Left colon (tissue), 2 donors: ENCODE results near the gene ESAM. TPM values are rescaled to one million over a fixed set of nuclear protein-coding genes. Genes with fewer than 3 reads are reported as not detected.

Experiments
- ATAC-seq: fragments of 200-7000 bp; cut with Tn5 transposase; one replicate; pipeline ENCODE4 v1.9.1; 2020; ENCODE audit warnings: mild to moderate bottlenecking, moderate library complexity
- DNase-seq, 2 donors: peaks; one replicate each; pipeline ENCODE4 v3.0.0-alpha.2; 2020
- intact Hi-C, 2 donors: fragments of 100-400 bp; cut with DNase I in 1 of 2; cut with micrococcal nuclease in 1 of 2; formaldehyde crosslinking; loops; one replicate each; pipeline versions ENCODE4 v1.11.2 to v1.14.0; 2022; cut with DNase I, micrococcal nuclease
- total RNA-seq, 2 donors: library from RNA; stranded (reverse); fragmentation: NEBNext Ultra II Directional; extraction: Animal tissue kit (Norgen Biotek cat#: 25700); gene quantifications; one replicate each; pipeline ENCODE4 v1.2.1, GENCODE V29; 2021
- donor health status: DM: no; HTN: no; CAD: no.
- donor health status: DM: yes; HTN: yes; CAD: no.

ESAM gene
- total RNA-seq, 2 donors from 2014 or later = 8.6 to 9.6 TPM

DNA sequence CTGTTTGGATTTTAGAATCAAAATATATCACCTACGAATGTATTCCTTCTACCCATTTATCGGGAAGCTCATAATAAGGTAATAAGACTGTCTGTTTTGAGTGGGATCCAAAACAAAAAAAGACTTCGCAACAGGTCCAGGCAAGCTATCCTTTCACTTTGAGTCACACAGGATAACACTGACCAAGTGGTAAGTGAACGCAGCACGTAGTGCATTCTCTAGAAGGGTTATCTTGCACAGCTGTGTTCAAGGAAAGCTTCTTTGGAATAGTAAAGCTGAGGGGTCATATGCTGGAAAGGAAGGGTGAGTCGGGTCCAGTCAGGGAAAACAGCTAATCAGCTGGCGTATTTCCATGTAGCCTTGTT, 44.7 kb downstream of the ESAM start:
- ATAC-seq (no peak), DNase-seq (no peak)
- intact Hi-C loops = no loop called here

DNA sequence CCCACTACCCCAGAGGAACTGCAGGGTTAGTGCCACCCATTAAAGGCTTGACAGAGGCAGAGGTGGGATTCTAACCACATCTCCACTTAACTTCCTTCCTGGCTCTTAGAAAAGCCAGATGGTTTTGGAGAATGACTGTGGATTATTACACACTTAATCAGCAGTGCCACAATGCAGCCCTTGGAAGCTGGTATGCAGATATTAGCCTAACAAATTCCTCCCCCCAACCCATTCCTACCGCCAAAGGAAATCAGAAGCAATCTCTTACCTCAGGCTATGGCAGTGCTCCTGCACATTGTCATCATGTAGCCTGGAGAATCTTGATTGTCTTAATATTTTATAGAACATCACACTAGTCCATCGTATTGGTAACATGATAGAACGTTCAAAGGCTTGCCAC, 45.5 kb downstream of the ESAM start:
- no peak for DNase-seq
- no peak for ATAC-seq
- intact Hi-C loops = no loop called here

DNA sequence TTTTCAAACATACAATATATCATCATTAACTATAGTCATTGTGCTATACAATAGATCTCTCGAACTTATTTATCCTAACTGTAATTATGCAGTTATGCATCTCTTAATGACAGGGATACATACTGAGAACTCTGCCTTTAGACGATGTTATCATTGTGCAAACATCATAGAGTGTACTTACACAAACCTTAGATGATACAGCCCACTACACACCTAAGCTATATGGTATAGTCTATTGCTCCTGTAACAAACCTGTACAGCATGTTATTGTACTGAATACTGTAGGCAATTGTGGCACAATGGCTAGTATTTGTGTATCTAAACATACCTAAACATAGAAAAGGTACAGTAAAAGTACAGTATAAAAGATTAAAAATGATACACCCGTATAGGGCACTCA, 49.7 kb downstream of the ESAM start:
- DNase-seq = no peak
- ATAC-seq = peak; percentile 99
- intact Hi-C loops = no loop called here

DNA sequence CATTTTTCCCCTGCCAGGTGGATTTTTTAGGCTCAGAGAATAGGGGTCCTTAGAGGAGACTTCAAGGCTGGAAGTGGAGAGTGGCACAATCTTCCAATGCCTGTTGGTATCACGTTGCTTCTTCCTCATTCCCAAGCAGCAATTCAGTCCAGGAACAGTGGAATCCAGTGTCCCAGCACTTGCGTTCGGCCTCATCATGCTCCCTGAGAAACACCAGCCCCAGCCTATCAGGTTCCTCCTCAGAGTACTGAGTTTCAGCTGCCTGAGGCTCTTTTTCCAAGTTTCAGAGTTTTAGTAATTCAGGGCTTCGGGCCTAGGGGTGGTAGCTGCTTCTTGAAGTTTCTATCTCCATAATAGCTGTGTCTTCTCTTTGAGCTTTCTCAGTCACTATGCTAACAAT, 54.3 kb downstream of the ESAM start:
- ATAC-seq (no peak), DNase-seq (no peak)
- intact Hi-C loops = no loop called here

Other genes with a start within 250 kb of the ESAM start
- not detected for gene OR8B12, start 218.6 kb downstream of the ESAM start, total RNA-seq
- gene OR8A1, start 192.3 kb downstream of the ESAM start, total RNA-seq = not detected
- gene PANX3, start 150.9 kb downstream of the ESAM start, total RNA-seq = not detected
- 10 to 100 TPM; 30.7 to 35.5 TPM for gene TBRG1, start 139.4 kb downstream of the ESAM start, total RNA-seq
- gene SIAE, start 88.6 kb downstream of the ESAM start, total RNA-seq = 100 to 1,000 TPM; 207 to 293 TPM
- gene SPA17, start 88.4 kb downstream of the ESAM start, total RNA-seq = 1 to 10 TPM; 7.4 to 8.7 TPM
- gene NRGN, start 22.3 kb downstream of the ESAM start, total RNA-seq = 1 to 10 TPM; 1.8 to 2.5 TPM
- 100 to 1,000 TPM; 176 to 228 TPM for gene VSIG2, start 10.0 kb downstream of the ESAM start, total RNA-seq
- 1 to 10 TPM; 7.3 to 9.0 TPM for gene MSANTD2, start 38.1 kb upstream of the ESAM start, total RNA-seq
- gene ROBO3, start 103.1 kb upstream of the ESAM start, total RNA-seq = 10 to 100 TPM in 1 of 2 donors, 1 to 10 TPM in 1; 9.2 to 12.0 TPM
- 1 to 10 TPM; 4.3 to 4.8 TPM for gene ROBO4, start 135.6 kb upstream of the ESAM start, total RNA-seq
- not detected for gene HEPN1, start 157.0 kb upstream of the ESAM start, total RNA-seq
- under 1 TPM in 1 of 2 donors, not detected in 1; 0.14 TPM for gene HEPACAM, start 173.8 kb upstream of the ESAM start, total RNA-seq
- gene CCDC15, start 191.9 kb upstream of the ESAM start, total RNA-seq = 1 to 10 TPM in 1 of 2 donors, under 1 TPM in 1; 0.53 to 1.2 TPM